BJ (cell line): ENCODE measurements around the gene EFCAB9. TPM values are rescaled to one million over a fixed set of nuclear protein-coding genes. Genes with fewer than 3 reads are reported as not detected.

Experiments used
- CTCF ChIA-PET: fragments of 350-600 bp; formaldehyde crosslinking; extraction: SDS; loops from one replicate; lab custom pipeline; 2021; ENCODE audit warnings: antibody characterized with exemption, inconsistent platforms; lab: Yijun Ruan, JAX
- POLR2A ChIA-PET: fragments of 300-600 bp; sonication (Branson Sonifier 250); formaldehyde crosslinking; extraction: SDS; loops from one replicate; lab custom pipeline; 2021; ENCODE audit warnings: antibody characterized with exemption; lab: Charles Lee
- DNase-seq: peaks from one replicate; pipeline ENCODE4 v3.0.0-alpha.2; 2011; ENCODE audit warnings: low read depth
- H3K27me3 ChIP-seq: 2 replicates; pipeline ENCODE4 v1.6.0; 2011; ENCODE audit warnings: low read length; ENCODE audit not compliant: control insufficient read depth, insufficient read depth
- H3K36me3 ChIP-seq: 2 replicates; pipeline ENCODE4 v1.5.1; 2011; ENCODE audit warnings: low read length; ENCODE audit not compliant: control insufficient read depth, insufficient read depth
- H3K4me3 ChIP-seq: 2 replicates; pipeline ENCODE4 v1.5.1; 2011; ENCODE audit warnings: low read depth, mild to moderate bottlenecking, control low read depth, low read length
- CTCF ChIP-seq: IDR thresholded peaks from 2 replicates; pipeline ENCODE4 v1.5.1; 2011; ENCODE audit warnings: low read depth, mild to moderate bottlenecking, control low read depth, inconsistent platforms, low read length, moderate library complexity; ENCODE audit not compliant: insufficient read depth
- polyA plus RNA-seq: library from polyadenylated mRNA; depleted of rRNA; stranded (reverse); fragments of >200 nt; gene quantifications from 2 replicates; pipeline ENCODE4 v1.2.3, GENCODE V29; 2011

The EFCAB9 gene
- polyA plus RNA-seq, 1 experiment: not detected

DNA sequence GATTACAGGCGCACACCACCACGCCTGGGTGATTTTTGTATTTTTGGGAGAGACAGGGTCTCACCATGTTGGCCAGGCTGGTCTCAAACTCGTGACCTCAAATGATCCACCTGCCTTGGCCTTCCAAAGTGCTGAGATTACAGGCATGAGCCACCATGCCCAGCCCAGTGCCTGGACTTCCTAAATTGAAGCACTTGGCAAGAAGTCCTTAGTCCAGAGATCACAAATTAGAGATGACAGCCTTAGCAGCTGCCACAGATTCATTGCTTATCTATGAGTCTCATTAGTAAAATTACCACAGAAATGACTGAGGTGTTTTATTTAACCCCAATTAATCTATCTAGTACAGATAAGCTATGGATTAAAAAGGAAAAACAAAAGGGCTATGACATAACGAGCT, 19.2 kb downstream of the EFCAB9 start:
- Histone ChIP-seq H3K27me3 (no peaks in the 10 kb centered on the region), H3K4me3 (no peak overlapping the region), H3K36me3 (peaks cover 6% of the 10 kb centered on the region)
- no peak for DNase-seq
- ChIA-PET POLR2A (no interaction called here), CTCF (interaction anchor here (0.9 to 1.7 kb wide), 3 partner anchors 24 to 107 kb away, joined by 3 to 5 read pairs (median 3); partner anchors contain the start of genes STK10 and UBTD2)
- no peak for TF ChIP-seq CTCF

- H3K27me3 ChIP-seq: no peaks in the 10 kb centered on the region
- ChIA-PET CTCF (interaction anchor here (1.5 kb wide), 1 partner anchor 28 kb away, joined by 3 read pairs; no protein-coding TSS in a partner anchor), POLR2A (no interaction called here)
- no peak for DNase-seq
- H3K4me3 ChIP-seq: no peak overlapping the region
- H3K36me3 ChIP-seq: peaks cover 7% of the 10 kb centered on the region
- TF ChIP-seq CTCF: no peak
Observed at GRCh38 chr5:172216345-172216744, 22.4 kb downstream of the EFCAB9 start.

DNA sequence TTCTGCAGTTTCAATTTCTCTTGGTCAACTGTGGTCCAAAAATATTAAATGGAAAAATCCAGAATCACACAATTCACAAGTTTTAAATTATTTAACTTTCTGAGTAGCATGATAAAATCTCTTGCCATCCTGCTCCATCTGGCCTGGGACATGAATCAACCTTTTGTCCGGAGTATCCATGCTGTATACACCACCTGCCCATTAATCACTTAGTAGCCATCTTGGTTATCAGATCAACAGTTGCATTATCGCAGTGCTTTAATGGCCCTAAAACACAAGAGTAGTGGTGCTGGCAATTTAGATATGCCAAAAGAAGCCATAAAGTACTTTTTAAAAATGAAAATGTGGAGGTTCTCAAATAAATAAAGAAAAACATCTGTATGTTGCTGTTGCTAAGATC, 25.3 kb downstream of the EFCAB9 start:
- Histone ChIP-seq H3K36me3 (peaks cover 1% of the 10 kb centered on the region; the same call in 1 of the 2 replicates), H3K27me3 (no peaks in the 10 kb centered on the region), H3K4me3 (no peak overlapping the region)
- TF ChIP-seq CTCF: no peak
- POLR2A ChIA-PET: no interaction called here
- CTCF ChIA-PET: no interaction called here
- DNase-seq: no peak

DNA sequence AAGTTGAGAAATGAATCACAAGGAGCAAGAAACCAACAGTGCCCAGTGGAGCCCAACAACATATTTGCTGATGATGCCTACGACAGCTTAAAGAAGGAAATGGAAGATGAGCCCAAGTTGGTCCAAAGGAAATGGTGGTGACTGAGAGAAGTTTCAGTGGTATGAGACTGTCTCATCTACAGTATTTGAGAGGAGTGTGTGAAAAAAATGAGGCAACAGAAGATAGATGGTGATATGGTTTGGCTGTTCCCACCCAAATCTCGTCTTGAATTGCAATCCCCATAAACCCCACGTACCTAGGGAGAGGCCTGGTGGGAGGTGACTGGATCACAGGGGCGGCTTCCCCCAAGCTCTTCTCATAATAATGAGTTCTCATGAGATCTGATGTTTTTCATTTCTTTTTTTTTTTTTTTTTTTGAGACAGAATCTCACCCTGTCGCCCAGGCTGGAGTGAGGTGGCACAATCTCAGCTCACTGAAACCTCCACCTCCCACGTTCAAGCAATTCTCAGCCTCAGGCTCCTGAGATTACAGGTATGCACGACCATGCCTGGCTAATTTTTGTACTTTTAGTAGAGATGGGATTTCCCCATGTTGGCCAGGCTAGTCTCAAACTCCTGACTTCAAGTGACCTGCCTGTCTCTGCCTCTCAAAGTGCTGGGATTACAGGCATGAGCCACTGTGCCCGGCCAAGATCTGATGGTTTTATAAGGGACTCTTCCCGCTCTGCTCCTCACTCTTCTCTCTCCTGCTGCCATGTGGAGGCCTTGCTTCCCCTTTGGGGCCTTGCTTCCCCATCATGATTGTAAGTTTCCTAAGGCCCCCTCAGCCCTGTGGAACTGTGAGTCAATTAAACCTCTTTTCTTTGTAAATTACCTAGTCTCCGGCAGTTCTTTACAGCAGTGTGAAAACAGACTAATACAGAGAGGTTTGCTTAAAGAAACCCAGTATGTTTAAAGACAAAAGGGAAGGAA, 30.2 kb downstream of the EFCAB9 start:
- Histone ChIP-seq H3K36me3 (peaks cover 1% of the 10 kb centered on the region; the same call in 1 of the 2 replicates), H3K4me3 (no peak overlapping the region), H3K27me3 (no peaks in the 10 kb centered on the region)
- POLR2A ChIA-PET: no interaction called here
- CTCF ChIA-PET: interaction anchor here (0.7 to 1.1 kb wide), 2 partner anchors 12 to 35 kb away, joined by 3 read pairs; no protein-coding TSS in a partner anchor
- no peak for DNase-seq
- TF ChIP-seq CTCF: no peak

- DNase-seq: no peak
- CTCF ChIA-PET: interaction anchor here (0.6 kb wide), 1 partner anchor 104 kb away, joined by 3 read pairs; no protein-coding TSS in a partner anchor
- Histone ChIP-seq H3K4me3 (no peak overlapping the region), H3K36me3 (no peaks in the 10 kb centered on the region), H3K27me3 (no peaks in the 10 kb centered on the region)
- TF ChIP-seq CTCF: no peak
- POLR2A ChIA-PET: no interaction called here
Observed at GRCh38 chr5:172224996-172225395, 31.0 kb downstream of the EFCAB9 start.
